IMR-90 (cell line): ENCODE measurements around the gene NTRK3. TPM values are rescaled to one million over a fixed set of nuclear protein-coding genes. Genes with fewer than 3 reads are reported as not detected.
A peak's percentile ranks its signal among the peaks of the same experiment; 100 is the strongest.

Experiments
- ATAC-seq: fragments of 200-7000 bp; cut with Tn5 transposase; 2 replicates; pipeline ENCODE4 v1.9.1; 2020; ENCODE audit warnings: low read depth, mild to moderate bottlenecking, moderate library complexity
- BruUV-seq: library from RNA; stranded (reverse); fragments of 400-500 nt; replicated peaks from 2 replicates; lab custom pipeline; 2021; lab: Mats Ljungman, UMichigan
- CTCF ChIA-PET: fragments of 300-600 bp; formaldehyde crosslinking; extraction: SDS; loops from one replicate; lab custom pipeline; 2021; ENCODE audit warnings: antibody characterized with exemption; lab: Yijun Ruan, JAX
- POLR2A ChIA-PET: fragments of 300-600 bp; sonication (Branson Sonifier 250); formaldehyde crosslinking; loops from one replicate; lab custom pipeline; 2022; ENCODE audit warnings: antibody characterized with exemption; ENCODE audit not compliant: unreplicated experiment; lab: Charles Lee
- DNase-seq: peaks from one replicate; pipeline ENCODE4 v3.0.0; 2013
- H2AFZ ChIP-seq: replicated peaks from 2 replicates; pipeline ENCODE3; 2013; ENCODE audit warnings: low read length, mild to moderate bottlenecking; ENCODE audit not compliant: poor library complexity
- H2AK5ac ChIP-seq: 2 replicates; pipeline ENCODE4 v1.6.1; 2013; ENCODE audit warnings: low read depth, low read length, inconsistent platforms
- H2AK9ac ChIP-seq: replicated peaks from 2 replicates; pipeline ENCODE3; 2013; ENCODE audit warnings: mild to moderate bottlenecking, low read depth, low read length, moderate library complexity; ENCODE audit not compliant: poor library complexity
- H2BK120ac ChIP-seq: 2 replicates; pipeline ENCODE4 v1.6.1; 2013; ENCODE audit warnings: low read depth, low read length, inconsistent platforms
- H2BK15ac ChIP-seq: 3 replicates; pipeline ENCODE4 v1.6.1; 2013; ENCODE audit warnings: low read depth, low read length, inconsistent platforms
- H2BK20ac ChIP-seq: 2 replicates; pipeline ENCODE4 v1.6.1; 2013; ENCODE audit warnings: low read depth, mild to moderate bottlenecking, inconsistent platforms, low read length, moderate library complexity
- H2BK5ac ChIP-seq: 2 replicates; pipeline ENCODE4 v1.6.1; 2013; ENCODE audit warnings: mild to moderate bottlenecking, low read depth, low read length, inconsistent platforms; ENCODE audit not compliant: poor library complexity, severe bottlenecking
- H3K14ac ChIP-seq: replicated peaks from 2 replicates; pipeline ENCODE4 v1.6.1; 2013; ENCODE audit warnings: low read depth, low read length, inconsistent platforms
- H3K18ac ChIP-seq: 2 replicates; pipeline ENCODE4 v1.6.1; 2013; ENCODE audit warnings: low read depth, low read length, control low read depth
- H3K23ac ChIP-seq: 2 replicates; pipeline ENCODE4 v1.6.1; 2013; ENCODE audit warnings: low read depth, low read length, inconsistent platforms
- H3K27ac ChIP-seq: 2 replicates; pipeline ENCODE4 v1.5.1; 2013; ENCODE audit warnings: mild to moderate bottlenecking, control low read depth, low read length; ENCODE audit not compliant: insufficient read depth
- H3K27me3 ChIP-seq: 2 replicates; pipeline ENCODE4 v1.6.1; 2013; ENCODE audit warnings: low read length; ENCODE audit not compliant: control insufficient read depth, insufficient read depth
- H3K36me3 ChIP-seq: 2 replicates; pipeline ENCODE4 v1.6.1; 2013; ENCODE audit warnings: low read length, mixed read lengths; ENCODE audit not compliant: control insufficient read depth, insufficient read depth
- H3K4ac ChIP-seq: 2 replicates; pipeline ENCODE4 v1.6.1; 2013; ENCODE audit warnings: low read depth, low read length, inconsistent platforms
- H3K4me1 ChIP-seq: 2 replicates; pipeline ENCODE4 v1.6.1; 2013; ENCODE audit warnings: low read length, mixed read lengths; ENCODE audit not compliant: control insufficient read depth, insufficient read depth
- H3K4me2 ChIP-seq: 2 replicates; pipeline ENCODE4 v1.6.1; 2013; ENCODE audit warnings: low read depth, mild to moderate bottlenecking, control low read depth, low read length, moderate library complexity
- H3K4me3 ChIP-seq: 2 replicates; pipeline ENCODE4 v1.5.1; 2013; ENCODE audit warnings: low read depth, mild to moderate bottlenecking, control low read depth, low read length, moderate library complexity; ENCODE audit not compliant: insufficient read depth
- H3K56ac ChIP-seq: 2 replicates; pipeline ENCODE4 v1.6.1; 2013; ENCODE audit warnings: low read length, inconsistent platforms; ENCODE audit not compliant: insufficient read depth; ENCODE audit errors: extremely low read depth
- H3K79me1 ChIP-seq, 2 experiments: 2 replicates each; pipeline ENCODE4 v1.6.1; 2013; ENCODE audit warnings: low read length in 2 of 2, inconsistent platforms in 1 of 2, low read depth in 1 of 2
- H3K9ac ChIP-seq: 2 replicates; pipeline ENCODE4 v1.6.1; 2013; ENCODE audit warnings: low read depth, low read length, control low read depth
- H3K9me1 ChIP-seq: 2 replicates; pipeline ENCODE4 v1.6.1; 2013; ENCODE audit warnings: low read length, inconsistent platforms; ENCODE audit not compliant: insufficient read depth
- H3K9me3 ChIP-seq: 2 replicates; pipeline ENCODE4 v1.6.1; 2013; ENCODE audit warnings: low read length; ENCODE audit not compliant: control insufficient read depth, insufficient read depth
- H4K20me1 ChIP-seq: 2 replicates; pipeline ENCODE4 v1.6.1; 2013; ENCODE audit warnings: low read length, inconsistent platforms; ENCODE audit not compliant: insufficient read depth
- H4K5ac ChIP-seq: 2 replicates; pipeline ENCODE4 v1.6.1; 2013; ENCODE audit warnings: mild to moderate bottlenecking, low read depth, low read length, control low read depth
- H4K8ac ChIP-seq, 2 experiments: 2 replicates each; pipeline ENCODE4 v1.6.1; 2013; ENCODE audit warnings: low read depth in 2 of 2, low read length in 2 of 2, control low read depth in 1 of 2, inconsistent platforms in 1 of 2
- H4K91ac ChIP-seq: 2 replicates; pipeline ENCODE4 v1.6.1; 2013; ENCODE audit warnings: low read depth, low read length, inconsistent platforms; ENCODE audit not compliant: insufficient read depth
- BHLHE40 ChIP-seq: fragments of 150-350 bp; IDR thresholded peaks from 2 replicates; pipeline ENCODE4 v1.6.1; 2016; ENCODE audit warnings: mild to moderate bottlenecking, low read depth, low read length
- CEBPB ChIP-seq: IDR thresholded peaks from 2 replicates; pipeline ENCODE4 v1.6.1; 2012; ENCODE audit warnings: low read depth, low read length, improper control_type of control experiment
- CTCF ChIP-seq: conservative IDR thresholded peaks from 2 replicates; pipeline ENCODE4 v1.5.1; 2012; ENCODE audit warnings: mild to moderate bottlenecking, low read depth, low read length, improper control_type of control experiment
- ELK1 ChIP-seq: fragments of 150-350 bp; IDR thresholded peaks from 2 replicates; pipeline ENCODE4 v1.6.1; 2016; ENCODE audit warnings: low read depth, mild to moderate bottlenecking, low read length, moderate library complexity, borderline replicate concordance
- MAFK ChIP-seq: IDR thresholded peaks from 2 replicates; pipeline ENCODE4 v1.6.1; 2012; ENCODE audit warnings: low read depth, low read length, improper control_type of control experiment
- NFE2L2 ChIP-seq: fragments of 150-350 bp; IDR thresholded peaks from 2 replicates; pipeline ENCODE4 v1.6.1; 2016; ENCODE audit warnings: low read depth, mild to moderate bottlenecking, low read length
- POLR2A ChIP-seq: IDR thresholded peaks from 2 replicates; pipeline ENCODE4 v1.6.1; 2012; ENCODE audit warnings: mild to moderate bottlenecking, low read depth, low read length
- RAD21 ChIP-seq: IDR thresholded peaks from 2 replicates; pipeline ENCODE4 v1.6.1; 2012; ENCODE audit warnings: low read length, improper control_type of control experiment
- RCOR1 ChIP-seq: IDR thresholded peaks from 2 replicates; pipeline ENCODE4 v1.6.1; 2012; ENCODE audit warnings: mild to moderate bottlenecking, low read length, improper control_type of control experiment; ENCODE audit not compliant: insufficient replicate concordance
- USF2 ChIP-seq: fragments of 150-350 bp; IDR thresholded peaks from 2 replicates; pipeline ENCODE4 v1.6.1; 2017; ENCODE audit warnings: mild to moderate bottlenecking, antibody characterized with exemption, low read length, low read depth
- WGBS, 2 experiments: methylation state at CpG; one replicate each; pipeline versions ENCODE4 v1.1.5 to v1.1.7; 2013; ENCODE audit warnings: missing lambda C conversion rate in 2 of 2; ENCODE audit not compliant: insufficient read length in 1 of 2; ENCODE audit errors: extremely low coverage in 2 of 2; 5-methylcytosine and 5-hydroxymethylcytosine counted together
- dilution Hi-C: fragments of 300-500 bp; cut with HindIII; formaldehyde crosslinking; loops from one replicate; pipeline ENCODE4 v1.14.3; 2018; ENCODE audit warnings: low sequenced_read_pairs; ENCODE audit not compliant: unreplicated experiment
- in situ Hi-C: fragments of 300-500 bp; cut with MboI; formaldehyde crosslinking; loops from 3 replicates; pipeline ENCODE4 v1.14.3; 2019; ENCODE audit warnings: low sequenced_read_pairs, inconsistent platforms, mixed read lengths
- intact Hi-C: fragments of 100-400 bp; cut with micrococcal nuclease; formaldehyde crosslinking; loops from 2 replicates; pipeline ENCODE4 v1.10.0; 2022
- polyA plus RNA-seq, 3 experiments: library from polyadenylated mRNA; depleted of rRNA; stranded (reverse); fragments of >200 nt; gene quantifications; 2 replicates each; pipeline ENCODE4 v1.2.3, GENCODE V29; 2012; ENCODE audit warnings: low replicate concordance in 1 of 3
- total RNA-seq: library from RNA; depleted of rRNA; stranded (reverse); fragments of >200 nt; gene quantifications from 2 replicates; pipeline ENCODE4 v1.2.3, GENCODE V29; 2012

The NTRK3 gene
- total and polyA plus RNA-seq, 2 of the 4 experiments (the other 2 are of a cell fraction) = under 0.01 to 0.15 TPM

GRCh38 chr15:87959080-87959479, 297.5 kb downstream of the NTRK3 start:
- Histone ChIP-seq H4K91ac (no peak overlapping the region), H2AK9ac (no peak overlapping the region), H3K23ac (no peak overlapping the region), H2BK120ac (no peak overlapping the region), H3K9ac (no peak overlapping the region), H2AK5ac (no peak overlapping the region), H3K4ac (no peak overlapping the region), H3K9me3 (peaks cover 6% of the 10 kb centered on the region), H3K4me3 (no peak overlapping the region), H4K8ac (no peak overlapping the region), H2BK20ac (no peak overlapping the region), H3K4me2 (no peak overlapping the region), H3K36me3 (no peaks in the 10 kb centered on the region), H2AFZ (no peak overlapping the region), H3K27ac (no peak overlapping the region), H3K18ac (no peak overlapping the region), H2BK15ac (no peak overlapping the region), H3K56ac (no peak overlapping the region), H4K5ac (no peak overlapping the region), H4K20me1 (no peaks in the 10 kb centered on the region), H3K79me1 (no peaks in the 10 kb centered on the region), H3K9me1 (no peaks in the 10 kb centered on the region), H2BK5ac (no peak overlapping the region), H3K4me1 (no peaks in the 10 kb centered on the region), H3K27me3 (no peaks in the 10 kb centered on the region), H3K14ac (no peak overlapping the region)
- POLR2A ChIA-PET = no interaction called here
- in situ Hi-C loops (no loop called here), intact Hi-C loops (no loop called here), dilution Hi-C loops (no loop called here)
- ATAC-seq = no peak
- 58% methylated on average over 7 of the region's 11 CpGs; no CpG with 5 or more reads in 1 of the 2 experiments for WGBS, 2 experiments
- no peak for TF ChIP-seq USF2
- TF ChIP-seq MAFK = no peak
- TF ChIP-seq POLR2A = no peak
- TF ChIP-seq ELK1 = no peak
- 0 out of 2 replicates have a peak, but pooled peaks have one; percentile 6 for TF ChIP-seq RAD21
- TF ChIP-seq CTCF = 0 out of 2 replicates have a peak, but pooled peaks have one; percentile 10
- no peak for TF ChIP-seq NFE2L2
- no peak for TF ChIP-seq RCOR1
- no peak for TF ChIP-seq CEBPB
- no peak for TF ChIP-seq BHLHE40
- no TSS peak for BruUV-seq
- CTCF ChIA-PET = interaction anchor here (0.6 kb wide), 1 partner anchor 278 kb away, joined by 4 read pairs; no protein-coding TSS in a partner anchor
- DNase-seq = no peak
